H1 (cell line): ENCODE results near the gene MAPRE3.
A peak's percentile ranks its signal among the peaks of the same experiment; 100 is the strongest.

Experiments
- EP300 ChIP-seq, 2 experiments: IDR thresholded peaks; 1 replicate in 1 of 2; 2 replicates in 1 of 2; pipeline ENCODE4 v1.6.1; 2011 to 2012; ENCODE audit warnings: low read depth in 2 of 2, low read length in 2 of 2, mild to moderate bottlenecking in 2 of 2, borderline replicate concordance in 1 of 2, inconsistent platforms in 1 of 2, moderate library complexity in 1 of 2
- POLR2A ChIP-seq, 2 experiments: IDR thresholded peaks; 1 replicate in 1 of 2; 2 replicates in 1 of 2; pipeline ENCODE4 v1.6.1; 2011; ENCODE audit warnings: low read depth in 2 of 2, low read length in 2 of 2, mild to moderate bottlenecking in 2 of 2; ENCODE audit errors: control extremely low read depth in 1 of 2
- SAP30 ChIP-seq: fragments of 300-600 bp; sonication (generic); IDR thresholded peaks from 2 replicates; pipeline ENCODE4 v1.7.1; 2012; ENCODE audit warnings: low read length, moderate library complexity, mild to moderate bottlenecking, inconsistent platforms; ENCODE audit not compliant: insufficient read depth, insufficient replicate concordance
- TF ChIP-seq, protein P1 (sequence below), 3 experiments: IDR thresholded peaks; 1 replicate in 2 of 3; 2 replicates in 1 of 3; pipeline versions ENCODE4 v1.5.1 to v1.6.1; 2011; ENCODE audit warnings: low read length in 3 of 3, mild to moderate bottlenecking in 3 of 3, inconsistent platforms in 2 of 3, low read depth in 1 of 3, moderate library complexity in 1 of 3; ENCODE audit not compliant: insufficient read depth in 1 of 3; ENCODE audit errors: control extremely low read depth in 1 of 3

DNA sequence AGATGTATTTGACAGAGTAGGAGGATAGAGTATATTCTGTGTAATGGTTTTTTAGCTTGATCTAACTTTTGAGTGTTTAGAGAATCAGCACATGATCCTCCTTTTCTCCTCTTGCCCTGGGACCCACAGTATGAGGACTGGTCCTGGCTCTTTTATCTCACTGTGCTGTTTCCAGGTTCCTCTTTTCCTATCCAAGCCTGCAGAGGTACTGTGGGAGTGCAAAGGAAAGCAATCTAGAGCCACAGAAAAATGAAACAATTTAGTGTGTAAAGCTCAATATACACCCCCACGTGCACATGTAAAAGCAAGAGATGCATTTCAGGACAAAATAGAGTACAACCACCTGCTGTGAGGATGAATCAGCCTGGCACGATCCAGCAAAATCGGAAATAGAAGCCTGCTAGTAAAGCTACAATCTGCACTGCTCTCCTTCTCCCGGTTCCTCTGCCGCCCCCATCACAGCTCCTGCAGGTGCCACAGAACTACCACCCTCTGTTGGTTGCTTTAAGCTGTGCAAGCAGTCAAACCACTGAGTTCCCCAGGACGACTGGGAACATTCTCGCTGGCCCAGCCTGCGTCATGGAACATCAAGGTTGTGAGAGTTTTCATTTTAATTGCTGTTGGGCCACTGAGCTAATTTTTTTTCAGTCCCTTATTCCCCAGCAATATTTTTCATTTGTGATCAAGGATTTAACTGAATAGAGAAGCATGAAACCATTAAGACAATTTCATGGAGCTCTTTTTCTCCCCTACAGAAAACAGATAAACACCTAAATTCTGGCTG, 47.8 kb upstream of the MAPRE3 start:
- TF ChIP-seq EP300 (IDR thresholded peaks at IDR 0.05; ENCODE audit: borderline replicate concordance in 1 of 2, low read depth in 2 of 2, low read length in 2 of 2) (no peak), POLR2A (IDR thresholded peaks at IDR 0.05; ENCODE audit: control extremely low read depth in 1 of 2, low read depth in 2 of 2, low read length in 2 of 2) (no peak), SAP30 (no peak)
- TF ChIP-seq, protein P1, sequence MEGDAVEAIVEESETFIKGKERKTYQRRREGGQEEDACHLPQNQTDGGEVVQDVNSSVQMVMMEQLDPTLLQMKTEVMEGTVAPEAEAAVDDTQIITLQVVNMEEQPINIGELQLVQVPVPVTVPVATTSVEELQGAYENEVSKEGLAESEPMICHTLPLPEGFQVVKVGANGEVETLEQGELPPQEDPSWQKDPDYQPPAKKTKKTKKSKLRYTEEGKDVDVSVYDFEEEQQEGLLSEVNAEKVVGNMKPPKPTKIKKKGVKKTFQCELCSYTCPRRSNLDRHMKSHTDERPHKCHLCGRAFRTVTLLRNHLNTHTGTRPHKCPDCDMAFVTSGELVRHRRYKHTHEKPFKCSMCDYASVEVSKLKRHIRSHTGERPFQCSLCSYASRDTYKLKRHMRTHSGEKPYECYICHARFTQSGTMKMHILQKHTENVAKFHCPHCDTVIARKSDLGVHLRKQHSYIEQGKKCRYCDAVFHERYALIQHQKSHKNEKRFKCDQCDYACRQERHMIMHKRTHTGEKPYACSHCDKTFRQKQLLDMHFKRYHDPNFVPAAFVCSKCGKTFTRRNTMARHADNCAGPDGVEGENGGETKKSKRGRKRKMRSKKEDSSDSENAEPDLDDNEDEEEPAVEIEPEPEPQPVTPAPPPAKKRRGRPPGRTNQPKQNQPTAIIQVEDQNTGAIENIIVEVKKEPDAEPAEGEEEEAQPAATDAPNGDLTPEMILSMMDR (IDR thresholded peaks at IDR 0.05; ENCODE audit: control extremely low read depth in 1 of 3, insufficient read depth in 1 of 3, low read depth in 1 of 3, low read length in 3 of 3), result peak; percentile 82 to 88 (median 87)
